CD4-positive, alpha-beta T cell treated with Interleukin-4 for 4 hours (primary cell): Measurements from ENCODE around the gene SLC35F3.
A peak's percentile ranks its signal among the peaks of the same experiment; 100 is the strongest.
"Not testable (repeated sequence)": the region's sequence is repeated elsewhere in the genome, so short reads cannot be mapped to it uniquely, and the experiment has no call there.

Experiments used
- DNase-seq: peaks from one replicate; pipeline ENCODE4 v3.0.0-alpha.2; 2020

Gene SLC35F3

GRCh38 chr1:234152344-234152743 lies 247.9 kb downstream of the SLC35F3 start:
- DNase-seq: not testable (repeated sequence)

GRCh38 chr1:234154320-234155251 lies 250.1 kb downstream of the SLC35F3 start:
- DNase-seq: peak; percentile 50

GRCh38 chr1:234162661-234163060 lies 258.2 kb downstream of the SLC35F3 start:
- no peak for DNase-seq

- no peak for DNase-seq
Observed at GRCh38 chr1:234163267-234163919, 258.9 kb downstream of the SLC35F3 start.

GRCh38 chr1:234164098-234164709 lies 259.7 kb downstream of the SLC35F3 start:
- DNase-seq: no peak

GRCh38 chr1:234168061-234168724 lies 263.7 kb downstream of the SLC35F3 start:
- DNase-seq: no peak

- DNase-seq: no peak
Observed at GRCh38 chr1:234169161-234169849, 264.8 kb downstream of the SLC35F3 start.

GRCh38 chr1:234170067-234170466 lies 265.6 kb downstream of the SLC35F3 start:
- no peak for DNase-seq

- DNase-seq: no peak
Observed at GRCh38 chr1:234170622-234171021, 266.1 kb downstream of the SLC35F3 start.

- DNase-seq: no peak
Observed at GRCh38 chr1:234173968-234174367, 269.5 kb downstream of the SLC35F3 start.

- no peak for DNase-seq
Observed at GRCh38 chr1:234175363-234175762, 270.9 kb downstream of the SLC35F3 start.

GRCh38 chr1:234176000-234176399 lies 271.5 kb downstream of the SLC35F3 start:
- DNase-seq: no peak

- DNase-seq: not testable (repeated sequence)
Observed at GRCh38 chr1:234176847-234177246, 272.4 kb downstream of the SLC35F3 start.

GRCh38 chr1:234185438-234185837 lies 281.0 kb downstream of the SLC35F3 start:
- DNase-seq: no peak

GRCh38 chr1:234186037-234186688 lies 281.7 kb downstream of the SLC35F3 start:
- DNase-seq: no peak

- DNase-seq: no peak
Observed at GRCh38 chr1:234188454-234188792, 283.9 kb downstream of the SLC35F3 start.

GRCh38 chr1:234197839-234198238 lies 293.4 kb downstream of the SLC35F3 start:
- DNase-seq: no peak

GRCh38 chr1:234199476-234200127 lies 295.1 kb downstream of the SLC35F3 start:
- DNase-seq: no peak

GRCh38 chr1:234200566-234200965 lies 296.1 kb downstream of the SLC35F3 start:
- no peak for DNase-seq

- no peak for DNase-seq
Observed at GRCh38 chr1:234201600-234201999, 297.1 kb downstream of the SLC35F3 start.

- DNase-seq: no peak
Observed at GRCh38 chr1:234205966-234206365, 301.5 kb downstream of the SLC35F3 start.
